Activated naive CD4-positive, alpha-beta T cell treated with anti-CD3 and anti-CD28 coated beads, Interleukin-2, amount 50 U/mL, for 16 hours (primary cell): ENCODE results near the gene RAB3C.
A peak's percentile ranks its signal among the peaks of the same experiment; 100 is the strongest.

ENCODE experiments used
- DNase-seq: peaks from one replicate; pipeline ENCODE4 v3.0.0-alpha.2; 2020

RAB3C gene

DNA sequence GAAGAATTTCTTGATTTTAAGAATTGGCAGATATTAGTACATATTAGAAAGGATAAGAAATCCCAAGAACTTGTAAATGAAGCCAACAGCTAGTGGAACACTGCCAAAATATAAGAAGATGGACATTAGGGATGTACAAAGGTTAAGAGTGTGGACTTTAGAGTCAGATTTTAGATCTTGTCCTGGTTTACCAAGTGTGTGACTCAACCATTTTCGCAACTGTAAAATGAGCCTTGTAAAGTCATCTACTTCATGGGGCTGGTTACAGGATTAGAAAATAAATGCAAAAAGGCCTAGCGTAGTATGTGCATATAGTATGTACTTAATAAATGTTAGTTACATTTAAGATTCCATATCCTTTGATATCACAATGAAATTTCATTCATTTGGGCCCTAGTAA lies 260.0 kb downstream of the RAB3C start:
- no peak for DNase-seq

DNA sequence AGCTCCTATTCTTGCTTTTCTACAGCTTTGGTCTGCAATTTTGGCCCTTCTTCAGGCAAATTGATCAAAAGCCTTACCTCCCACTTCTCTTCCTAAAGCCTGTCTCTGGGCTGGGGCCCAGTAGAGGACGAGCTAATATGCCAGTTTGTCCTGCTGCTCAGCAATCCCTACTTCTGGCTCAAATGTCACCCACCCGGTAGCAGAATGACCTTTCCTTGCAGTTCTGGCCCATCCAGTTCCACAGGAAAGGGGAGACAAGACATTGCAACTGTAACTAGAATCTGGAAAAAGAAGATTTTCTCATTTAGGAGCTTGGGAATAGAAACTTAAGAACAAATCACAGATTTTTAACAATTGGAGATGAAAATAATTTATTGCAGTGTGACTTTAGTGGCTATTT lies 261.5 kb downstream of the RAB3C start:
- no peak for DNase-seq

DNA sequence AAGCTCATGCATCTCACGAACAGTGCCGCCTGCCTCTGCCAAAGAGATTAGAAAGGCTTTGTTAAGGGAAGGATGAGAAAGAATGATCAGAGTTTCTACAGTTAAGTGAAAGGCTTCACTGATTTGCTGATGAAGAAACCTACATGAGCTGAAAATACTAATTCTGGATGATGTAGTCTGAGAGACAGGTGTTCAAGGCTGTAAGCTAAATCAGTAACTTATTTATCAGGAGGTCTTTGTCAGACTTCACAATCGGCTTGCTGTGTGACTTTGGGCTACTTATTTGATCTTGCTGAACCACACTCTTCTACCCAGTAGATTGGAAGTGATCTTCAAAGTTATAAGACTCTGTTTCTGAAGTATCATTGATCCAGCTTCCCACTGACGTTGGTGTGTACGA lies 264.2 kb downstream of the RAB3C start:
- no peak for DNase-seq

DNA sequence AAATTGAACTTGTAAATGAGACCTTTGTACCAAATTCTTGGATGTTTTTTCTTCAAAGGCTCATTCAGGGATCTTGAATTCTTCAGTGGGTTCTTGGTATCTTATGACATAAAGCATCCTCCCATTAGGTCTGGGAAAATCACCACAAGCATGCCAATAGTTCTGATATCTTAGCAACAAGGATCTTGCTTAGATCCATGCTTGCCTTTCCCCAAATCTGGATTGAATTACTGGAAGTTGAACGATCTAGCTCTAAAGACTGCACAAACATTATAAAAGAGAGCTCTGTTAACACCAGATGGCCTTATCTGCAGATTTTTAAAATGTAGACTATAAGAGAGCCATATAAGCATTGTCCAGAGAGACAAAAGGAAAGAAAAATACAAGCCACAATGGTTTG lies 266.3 kb downstream of the RAB3C start:
- DNase-seq, result no peak

DNA sequence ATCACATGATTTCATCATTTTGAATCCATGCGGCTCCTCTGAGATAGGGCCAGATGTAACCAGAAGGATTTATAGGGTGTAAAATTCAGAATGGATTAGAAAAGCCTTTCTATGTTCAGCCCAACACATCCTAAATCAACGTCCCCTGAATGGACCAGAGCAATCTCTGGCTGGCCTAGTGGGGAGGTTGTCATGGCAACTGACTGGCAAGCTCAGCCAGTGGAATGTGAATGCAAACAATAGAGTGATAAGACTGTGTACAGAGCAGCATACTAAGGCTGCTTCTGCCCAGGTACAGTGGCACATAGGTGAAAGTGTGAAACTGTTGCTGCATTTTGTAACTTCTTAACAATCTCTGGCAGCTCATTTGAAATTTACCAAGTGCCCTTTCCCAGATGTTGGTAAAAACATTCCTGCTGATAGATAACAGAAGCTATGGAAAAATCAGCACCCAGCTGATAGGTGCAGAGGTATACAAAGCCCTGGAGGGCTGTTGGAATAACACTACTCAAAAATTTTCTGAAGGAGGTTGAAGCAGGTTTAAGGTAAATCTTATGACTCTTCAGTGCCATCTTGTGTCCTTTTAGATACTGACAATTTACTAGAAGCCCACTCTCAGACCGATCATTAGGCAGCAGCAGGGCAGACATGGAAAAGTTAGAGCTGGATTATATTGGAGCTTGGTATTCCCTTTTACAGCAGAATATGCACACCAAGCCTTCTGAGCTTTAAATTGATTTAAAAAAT lies 267.2 kb downstream of the RAB3C start:
- no peak for DNase-seq

DNA sequence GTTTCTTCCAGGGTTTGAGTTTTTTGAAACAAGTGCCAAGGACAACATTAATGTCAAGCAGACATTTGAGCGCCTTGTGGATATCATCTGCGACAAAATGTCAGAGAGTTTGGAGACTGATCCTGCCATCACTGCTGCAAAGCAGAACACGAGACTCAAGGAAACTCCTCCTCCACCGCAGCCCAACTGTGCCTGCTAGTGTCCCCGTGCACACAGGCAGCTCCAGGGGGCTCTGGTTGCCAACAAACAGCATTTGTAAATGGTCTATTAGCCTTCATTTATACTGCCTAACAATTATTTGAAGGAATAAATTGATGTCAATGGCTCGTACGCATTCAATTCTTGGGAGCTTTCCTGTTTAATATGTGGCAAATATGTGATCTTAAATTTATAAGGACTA lies 268.3 kb downstream of the RAB3C start:
- DNase-seq, result no peak

DNA sequence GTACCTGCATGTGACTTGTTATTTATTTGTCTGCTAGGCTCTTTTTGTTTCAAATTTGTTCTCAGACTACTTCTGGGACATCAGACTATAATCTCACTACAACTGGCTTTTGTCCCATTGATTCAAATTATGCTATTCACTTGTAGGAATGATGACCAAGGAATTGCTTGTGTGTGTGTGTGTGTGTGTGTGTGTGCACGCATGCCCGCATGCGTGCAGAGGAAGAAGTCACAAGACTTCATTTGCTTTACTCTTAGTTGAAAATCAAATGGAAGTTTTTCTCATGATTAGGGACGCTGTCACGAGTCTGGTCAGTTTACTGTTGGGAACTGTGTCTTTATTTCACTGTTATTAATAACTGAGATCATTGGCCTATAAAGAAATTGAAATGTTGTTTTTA lies 268.7 kb downstream of the RAB3C start:
- DNase-seq, result no peak

DNA sequence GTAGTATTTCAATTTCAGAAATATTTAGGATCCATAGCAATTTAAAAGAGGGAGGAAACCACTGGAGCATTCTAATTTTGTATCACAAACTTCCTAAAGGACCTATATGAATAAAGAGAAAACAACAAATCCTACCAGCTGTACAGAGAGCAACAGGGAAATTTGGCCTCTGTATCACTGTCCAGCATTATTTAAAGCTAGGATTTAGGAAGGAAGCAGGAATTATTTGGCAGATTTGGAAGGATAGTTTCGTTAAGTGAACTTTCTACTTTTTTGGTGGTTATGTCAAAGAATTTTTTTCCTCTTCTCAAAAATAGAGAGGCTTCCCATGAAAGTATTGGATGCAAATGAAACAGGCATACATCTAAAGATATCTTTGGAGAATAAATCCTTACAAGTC lies 269.7 kb downstream of the RAB3C start:
- DNase-seq, result no peak

DNA sequence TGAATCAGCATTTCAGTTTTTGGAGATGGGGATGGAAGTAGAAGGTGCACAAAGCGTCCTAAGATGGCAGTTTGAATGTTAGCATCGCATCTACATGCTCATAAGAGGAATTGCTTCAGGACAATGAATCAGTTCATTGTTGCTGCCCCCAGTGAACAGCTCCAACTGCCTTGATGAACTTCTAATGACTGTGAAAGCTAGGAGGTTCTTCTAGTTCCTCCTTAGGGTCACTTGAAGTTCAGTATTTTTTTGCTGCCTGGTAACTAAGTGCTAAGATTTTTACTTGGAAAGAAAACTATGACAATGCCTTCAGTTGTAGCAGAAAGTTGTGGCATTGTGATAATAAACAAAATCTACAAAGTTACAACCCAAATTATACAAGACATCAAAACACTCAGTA lies 271.6 kb downstream of the RAB3C start:
- DNase-seq, result no peak

DNA sequence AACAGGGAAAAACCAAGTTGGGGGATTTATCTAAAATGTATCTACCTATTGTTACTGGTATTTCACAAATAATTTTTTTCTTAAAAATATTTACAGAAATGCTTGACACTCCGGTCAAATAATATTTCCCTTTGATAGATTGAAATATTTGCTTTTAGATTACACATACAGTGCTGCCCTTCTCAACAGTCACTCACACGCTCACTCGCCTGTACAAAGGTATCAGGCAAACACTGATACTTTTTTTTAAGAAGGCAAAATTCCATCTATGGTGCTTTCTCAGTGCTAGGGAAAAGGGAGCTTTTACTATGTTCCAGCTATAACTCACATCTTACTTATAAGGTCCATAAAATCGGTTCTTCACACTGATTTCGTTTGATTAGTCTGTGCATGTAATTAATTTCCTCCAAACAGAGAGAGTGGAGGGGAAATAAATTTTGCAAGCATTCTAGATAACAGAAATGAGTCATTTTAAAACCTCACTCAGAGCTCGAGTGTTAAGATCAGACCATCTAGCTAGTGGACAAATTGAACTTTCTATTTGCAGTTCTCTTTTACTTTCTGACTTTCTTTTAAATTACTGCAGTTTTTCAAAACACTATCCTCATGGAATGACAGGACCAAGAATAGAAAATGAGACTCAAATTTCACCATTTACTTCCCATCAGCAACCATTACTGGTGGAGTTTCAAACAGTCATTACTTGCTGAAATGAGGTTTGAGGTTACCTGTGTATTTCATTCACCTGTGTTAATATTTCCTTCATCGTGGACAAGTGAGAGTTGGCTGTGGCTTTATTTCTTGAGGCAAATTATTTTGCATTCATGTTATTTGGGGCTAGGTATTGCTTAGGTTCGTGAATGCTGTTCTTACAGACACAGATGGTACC lies 273.2 kb downstream of the RAB3C start:
- no peak for DNase-seq

DNA sequence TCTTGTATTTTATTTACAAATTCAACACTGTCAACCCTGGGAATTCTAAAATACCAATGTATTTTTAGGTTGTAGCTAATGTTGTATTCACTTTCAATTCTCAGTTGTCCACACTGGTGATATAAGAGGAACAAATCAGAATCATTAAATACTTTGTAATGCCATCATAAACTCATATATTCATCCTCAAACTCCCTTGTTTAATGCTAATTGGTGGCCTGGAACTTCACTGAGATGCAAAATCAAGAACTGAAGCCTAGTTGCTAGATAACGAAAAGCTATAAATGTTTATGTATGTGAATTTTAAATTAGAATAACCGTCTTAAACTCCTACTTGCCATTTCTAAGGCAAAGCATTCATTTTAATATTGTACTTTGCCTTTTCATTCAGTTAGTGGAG lies 274.7 kb downstream of the RAB3C start:
- DNase-seq, result no peak

DNA sequence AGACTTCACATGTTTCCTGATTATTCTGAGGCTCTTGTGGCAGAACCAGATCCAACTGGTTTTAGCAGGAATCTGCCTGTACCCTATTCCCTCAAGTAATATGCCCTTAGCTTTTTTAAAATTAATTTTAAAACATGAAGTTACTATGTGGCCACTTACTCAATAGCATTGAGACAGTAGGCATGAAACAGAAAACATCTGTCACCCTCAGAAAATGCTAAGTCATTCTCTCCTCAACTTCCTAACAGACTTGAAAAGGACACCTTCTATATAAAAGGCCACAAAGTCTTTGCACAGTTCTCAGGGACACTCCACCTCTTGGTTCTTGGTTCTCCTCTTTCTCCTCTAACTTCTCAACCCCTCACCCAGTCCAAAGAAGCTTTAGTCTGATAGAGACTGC lies 277.8 kb downstream of the RAB3C start:
- DNase-seq, result no peak

DNA sequence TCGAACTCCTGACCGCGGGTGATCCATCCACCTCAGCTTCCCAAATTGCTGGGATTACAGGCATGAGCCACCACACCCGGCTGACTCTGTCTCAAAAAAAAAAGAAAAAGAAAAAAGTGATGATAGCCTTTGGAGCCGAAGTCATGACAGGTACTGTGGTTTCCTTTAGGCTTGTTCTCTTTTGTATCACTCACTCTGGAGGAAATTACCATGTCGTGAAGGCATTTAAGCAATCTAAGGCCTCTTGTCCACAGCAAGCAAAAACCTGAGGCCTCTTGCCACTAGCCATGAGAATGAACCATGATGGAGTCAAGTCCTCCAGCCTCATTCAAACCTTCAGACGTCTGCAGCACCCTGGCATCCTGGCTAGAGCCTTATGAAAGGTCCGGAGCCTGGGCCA lies 286.1 kb downstream of the RAB3C start:
- DNase-seq, result no peak

DNA sequence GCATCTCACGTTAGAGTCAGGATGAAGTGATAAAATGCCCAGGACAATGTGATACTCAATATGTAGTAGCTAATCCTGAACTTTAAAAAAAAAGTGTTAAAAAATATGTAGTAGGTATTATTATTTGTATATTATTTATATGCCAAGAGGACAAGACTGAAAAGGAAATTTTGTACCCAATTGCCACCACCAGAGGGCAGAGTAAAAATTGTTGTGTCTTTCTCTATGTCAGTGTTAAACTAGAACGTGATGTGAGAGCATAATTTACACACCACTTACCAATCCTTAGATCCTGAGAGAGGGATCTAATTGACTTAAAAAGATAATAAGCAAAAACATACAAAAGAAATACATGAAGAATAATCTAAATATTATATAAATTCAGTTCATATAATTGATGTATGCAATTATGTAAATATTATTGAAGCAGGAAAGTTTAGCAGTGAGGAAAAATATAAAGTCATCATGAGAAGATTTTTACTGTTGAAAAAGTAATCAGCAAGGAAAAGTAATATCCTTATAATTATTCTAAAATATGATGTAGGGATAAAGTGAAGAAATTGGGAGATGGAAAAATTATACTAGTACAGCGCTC lies 288.9 kb downstream of the RAB3C start:
- no peak for DNase-seq

DNA sequence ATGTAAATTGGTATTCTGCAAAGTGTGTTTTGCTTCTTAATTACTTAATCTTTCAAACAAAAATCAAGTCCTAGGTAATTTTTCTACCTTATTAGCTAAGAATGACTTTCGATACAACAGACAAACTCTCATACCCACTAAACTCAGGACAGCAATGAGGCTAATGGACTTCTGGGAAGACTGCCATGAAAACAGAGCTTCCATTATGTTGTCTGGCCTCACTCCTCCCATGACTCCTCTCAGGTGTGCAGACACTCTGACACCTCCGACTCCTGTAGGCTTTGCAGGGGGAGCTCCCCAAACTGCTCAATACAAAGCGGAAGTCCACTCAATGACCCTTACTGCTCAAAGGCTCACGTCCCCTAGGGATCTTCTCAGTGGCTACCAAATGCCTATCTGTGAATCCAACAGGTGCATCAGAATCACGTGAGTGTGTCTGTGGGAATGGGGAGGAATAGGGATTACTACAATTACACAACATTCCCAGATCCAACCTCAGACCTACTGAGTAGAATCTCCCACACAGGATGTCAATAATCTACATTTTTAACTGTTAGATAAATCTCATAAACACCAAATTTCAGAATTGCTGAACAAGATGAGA lies 289.9 kb downstream of the RAB3C start:
- DNase-seq, result no peak

DNA sequence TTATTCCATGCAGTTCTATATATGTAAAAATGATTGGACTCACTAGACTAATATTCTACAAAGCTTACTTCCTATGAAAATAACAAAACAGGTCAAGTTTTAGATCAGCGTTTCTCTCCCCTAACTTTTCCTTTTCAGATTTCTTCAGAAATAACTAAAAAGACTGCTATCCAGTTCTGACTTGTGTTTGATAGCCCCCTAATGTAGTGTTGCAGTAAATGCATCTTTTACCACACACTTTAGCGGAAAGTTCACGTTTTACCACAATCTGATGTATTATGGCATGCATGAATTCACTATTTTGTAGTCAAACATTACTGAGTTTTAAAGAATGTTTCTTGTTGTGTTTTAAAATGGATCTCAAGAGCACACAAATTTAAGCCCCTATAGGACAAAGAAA lies 292.7 kb downstream of the RAB3C start:
- no peak for DNase-seq

DNA sequence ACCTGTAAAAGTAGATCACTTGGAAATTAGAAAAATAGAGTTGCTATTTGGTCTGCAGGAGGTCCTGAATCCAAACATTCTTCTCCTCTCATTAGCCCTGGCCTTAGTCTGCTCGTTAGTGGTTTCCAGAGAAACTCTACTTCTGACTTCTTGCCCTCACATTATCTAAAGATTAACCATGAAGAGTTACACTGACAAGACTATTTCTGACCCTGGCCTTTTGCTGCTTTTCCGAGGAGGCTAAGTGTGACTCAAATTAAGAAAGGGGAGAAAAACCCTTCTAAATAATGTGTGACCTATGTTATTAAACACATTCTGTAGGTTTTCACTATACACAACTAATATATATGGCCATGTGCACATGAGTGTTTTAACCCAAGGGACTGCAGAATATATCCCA lies 302.4 kb downstream of the RAB3C start:
- DNase-seq, result no peak

DNA sequence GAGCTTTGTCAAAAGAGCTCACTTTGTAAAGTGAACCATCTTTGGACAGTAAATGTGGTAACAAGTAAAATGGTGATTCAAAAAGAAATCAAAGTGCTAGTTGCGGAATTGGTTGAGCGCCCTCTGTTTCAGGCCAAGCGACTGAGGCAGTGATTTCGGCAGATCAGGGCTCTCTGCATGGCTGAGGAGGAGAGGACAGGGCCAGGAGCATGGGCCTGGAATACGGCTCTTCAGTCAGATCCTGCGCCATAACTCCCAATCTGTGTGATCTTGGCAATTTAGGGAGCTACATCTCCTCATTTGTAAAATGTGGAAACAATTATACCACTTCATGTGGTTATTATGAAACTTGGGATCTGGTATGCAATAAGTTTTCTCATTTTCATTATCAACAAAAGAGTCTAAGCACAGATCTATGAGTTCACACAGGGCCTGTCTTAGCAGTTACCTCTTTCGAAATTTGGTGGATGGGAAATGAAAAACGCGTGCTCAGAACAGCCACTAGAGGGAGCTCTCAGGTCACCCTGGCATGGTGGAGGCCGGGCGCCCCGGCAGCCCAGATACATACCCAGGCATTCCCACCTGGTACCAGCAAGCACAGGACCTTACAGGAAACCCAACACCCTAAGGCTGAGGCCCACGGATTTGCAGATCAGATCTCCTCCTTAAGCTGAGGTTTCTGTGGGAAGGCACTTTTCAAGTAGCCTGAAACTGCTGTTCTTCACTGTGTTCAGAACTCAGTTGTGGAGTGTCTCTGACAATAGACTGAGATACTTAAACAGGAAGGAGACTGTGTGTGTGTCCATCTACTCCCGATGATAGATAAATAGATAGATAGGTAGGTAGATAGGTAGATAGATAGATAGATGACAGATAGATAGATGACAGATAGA lies 303.7 kb downstream of the RAB3C start:
- peak; percentile 57 for DNase-seq

DNA sequence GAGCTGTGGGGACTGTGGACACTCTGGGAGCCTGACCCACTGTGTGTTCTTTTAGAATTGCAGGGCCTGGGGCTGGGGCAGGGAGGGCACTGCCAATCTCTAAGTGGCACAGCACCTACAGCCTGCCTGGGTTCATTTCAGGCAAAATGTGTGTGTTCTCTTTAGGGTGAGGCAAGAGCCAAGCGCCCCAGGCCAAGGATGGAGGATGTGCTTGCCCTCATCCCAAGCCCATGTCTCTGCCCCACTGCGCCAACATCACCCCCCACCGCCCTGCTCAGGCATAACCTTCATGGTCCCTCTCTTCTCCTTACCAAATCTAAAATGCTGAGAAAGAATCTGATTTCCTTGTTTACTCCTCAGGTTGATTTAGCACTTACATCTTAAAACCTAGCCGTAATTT lies 304.4 kb downstream of the RAB3C start:
- no peak for DNase-seq

DNA sequence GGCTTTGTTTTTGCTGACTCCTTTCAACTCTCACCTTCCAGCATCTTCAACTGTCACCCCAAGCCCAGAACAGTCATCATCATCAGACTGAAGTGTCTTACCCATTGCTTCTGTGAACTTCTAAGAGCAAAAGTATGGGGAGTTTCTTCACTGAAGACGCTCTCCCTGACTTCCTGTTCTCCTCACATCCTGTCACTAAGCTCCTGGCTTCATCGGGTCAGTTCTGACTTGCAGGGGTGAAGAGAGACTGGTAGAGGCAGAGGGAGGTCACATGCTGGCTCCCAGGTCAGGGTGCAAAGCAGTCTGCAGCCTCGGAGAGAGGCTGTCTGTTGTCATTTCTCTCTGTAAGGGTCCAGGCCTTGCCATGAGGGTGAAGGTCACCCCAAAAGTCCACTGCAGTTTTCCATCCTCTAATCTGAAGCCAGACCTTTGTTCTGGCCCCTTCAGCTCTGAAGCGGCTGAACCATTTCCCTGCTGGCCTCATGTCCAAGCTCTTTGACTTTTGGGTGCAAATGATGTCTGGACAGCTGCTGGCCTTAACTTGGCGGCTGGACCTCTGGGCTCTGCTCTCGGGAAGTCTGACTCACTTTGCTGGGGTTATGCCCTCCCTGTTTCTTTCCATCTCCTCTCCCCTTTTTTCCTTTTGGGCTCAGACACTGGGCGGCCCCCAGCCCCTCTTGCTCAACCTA lies 305.0 kb downstream of the RAB3C start:
- DNase-seq, result no peak

DNA sequence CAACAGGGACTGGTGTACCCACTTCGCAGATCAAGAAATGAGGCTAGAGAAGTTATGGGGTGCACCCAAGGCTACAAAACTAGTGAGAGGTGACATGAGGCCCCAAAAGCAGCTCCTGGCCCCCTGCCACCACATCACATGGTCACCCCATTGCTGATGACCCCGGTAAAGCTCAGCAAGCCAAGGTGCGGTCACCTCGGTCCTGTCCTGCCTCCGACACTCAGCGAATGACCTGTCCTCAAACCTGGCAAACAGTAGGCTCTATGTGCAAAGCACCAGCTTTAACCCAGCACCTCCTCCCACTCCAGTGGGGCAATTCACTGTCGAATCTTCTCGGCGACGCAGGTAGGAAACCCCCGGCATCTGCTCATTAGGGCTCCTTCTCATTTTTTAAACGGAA lies 307.4 kb downstream of the RAB3C start:
- no peak for DNase-seq

DNA sequence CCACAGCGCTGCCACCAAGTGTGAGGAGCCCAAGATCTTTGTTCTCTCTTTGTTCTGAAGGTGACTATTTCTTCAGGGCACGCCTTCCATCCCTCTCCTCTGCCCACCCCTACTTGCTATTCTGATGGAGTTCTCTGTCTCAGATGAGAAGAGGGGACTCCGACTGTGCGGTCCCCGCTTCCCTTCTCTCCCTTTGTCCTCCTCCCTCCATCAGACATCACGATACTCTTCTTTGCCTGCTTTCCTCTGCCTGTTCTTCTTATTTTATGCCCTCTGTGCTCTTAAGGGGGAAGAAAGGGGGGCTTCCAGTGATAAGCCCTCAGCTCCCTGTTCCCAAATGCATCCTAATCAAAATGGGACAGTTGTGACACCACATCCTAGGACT lies 307.8 kb downstream of the RAB3C start:
- DNase-seq, result no peak
